ENCODE measurements around the gene KIRREL3. TPM values are rescaled to one million over a fixed set of nuclear protein-coding genes. Genes with fewer than 3 reads are reported as not detected.

KIRREL3 gene
- polyA plus RNA-seq, 1 of the 3 experiments (the other 2 are of a cell fraction), result 3.7 TPM

DNA sequence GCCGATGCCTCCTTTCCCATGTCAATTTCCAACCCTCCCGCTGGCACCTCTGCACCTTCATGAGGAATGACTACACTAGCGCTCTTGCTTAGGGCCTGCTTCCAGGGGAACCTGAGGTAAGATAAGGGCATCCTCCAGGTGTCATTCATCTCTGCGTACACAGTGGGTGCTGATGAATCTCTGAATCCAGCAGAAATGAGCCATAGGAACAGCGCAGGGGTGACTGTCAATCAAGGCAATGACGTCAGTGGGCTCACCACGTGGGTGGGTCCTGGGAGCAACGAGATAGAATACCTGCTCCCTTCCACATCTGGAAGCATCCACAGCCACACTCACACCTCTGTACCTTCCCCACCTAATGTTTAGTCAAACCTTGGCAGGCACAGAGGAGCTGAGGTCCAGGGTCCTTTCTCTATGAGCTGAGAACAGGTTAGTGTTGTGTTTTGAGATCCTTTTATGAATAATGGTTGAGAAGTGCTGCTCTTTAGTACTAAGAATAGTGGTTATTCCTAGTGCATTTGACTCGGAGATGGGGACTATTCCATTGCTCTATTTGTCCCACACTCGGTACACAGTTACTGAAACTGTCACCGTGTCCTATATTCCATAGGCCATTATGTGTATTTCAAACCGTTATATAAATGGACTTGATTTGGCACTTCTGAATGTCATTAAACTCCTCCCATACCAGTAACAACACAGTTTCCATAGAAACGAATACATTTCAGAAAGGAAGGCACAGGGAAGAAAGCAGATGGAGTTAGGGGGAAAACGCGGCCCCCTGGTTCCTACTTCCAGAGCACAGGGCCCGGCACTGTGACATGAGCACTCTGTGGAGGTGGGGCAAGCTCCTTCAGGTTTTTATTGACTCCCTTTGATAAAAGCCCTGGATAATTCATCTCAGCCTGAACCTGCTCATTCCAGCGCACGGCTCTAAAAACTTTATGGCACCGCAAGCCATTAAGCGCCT, 451.7 kb downstream of the KIRREL3 start (continued):
- TF ChIP-seq NFIC (IDR thresholded peaks at IDR 0.05; ENCODE audit: borderline replicate concordance) (no peak), NRF1 (IDR thresholded peaks at IDR 0.05; ENCODE audit: low read depth, low read length) (no peak), RFX5 (IDR thresholded peaks at IDR 0.05; ENCODE audit: low read length) (no peak), FOXJ3 (CRISPR knock-in tag; IDR thresholded peaks at IDR 0.05) (no peak)
- TF ChIP-seq, protein P1, sequence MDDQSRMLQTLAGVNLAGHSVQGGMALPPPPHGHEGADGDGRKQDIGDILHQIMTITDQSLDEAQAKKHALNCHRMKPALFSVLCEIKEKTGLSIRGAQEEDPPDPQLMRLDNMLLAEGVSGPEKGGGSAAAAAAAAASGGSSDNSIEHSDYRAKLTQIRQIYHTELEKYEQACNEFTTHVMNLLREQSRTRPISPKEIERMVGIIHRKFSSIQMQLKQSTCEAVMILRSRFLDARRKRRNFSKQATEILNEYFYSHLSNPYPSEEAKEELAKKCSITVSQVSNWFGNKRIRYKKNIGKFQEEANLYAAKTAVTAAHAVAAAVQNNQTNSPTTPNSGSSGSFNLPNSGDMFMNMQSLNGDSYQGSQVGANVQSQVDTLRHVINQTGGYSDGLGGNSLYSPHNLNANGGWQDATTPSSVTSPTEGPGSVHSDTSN (IDR thresholded peaks at IDR 0.05), result no peak

DNA sequence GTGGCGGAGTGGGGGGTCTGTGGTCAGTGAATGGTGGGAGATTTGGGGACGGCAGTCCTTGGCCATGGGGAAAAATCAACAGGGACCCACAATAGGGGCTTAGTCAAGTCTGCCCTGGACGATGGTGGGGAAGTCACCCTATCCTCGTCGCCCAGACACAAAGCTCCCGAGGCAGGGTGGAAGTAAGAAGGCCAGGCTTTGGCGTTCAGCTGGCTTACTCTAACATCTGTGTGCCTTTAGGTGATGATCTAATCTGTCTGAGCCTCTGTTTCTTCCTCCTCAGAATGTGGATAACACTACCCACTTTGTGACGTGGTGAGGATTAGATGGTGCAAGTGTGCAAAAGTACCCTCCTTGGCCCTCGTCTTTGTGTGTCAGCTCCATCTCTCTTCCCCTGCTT, 452.9 kb downstream of the KIRREL3 start:
- no peaks in the 10 kb centered on the region for H3K27me3 ChIP-seq (ENCODE audit: insufficient read depth)
- ChIA-PET CTCF (interaction anchor here (1.2 to 2.1 kb wide), 6 partner anchors 29 to 107 kb away, joined by 3 to 6 read pairs (median 4); no protein-coding TSS in a partner anchor), POLR2A (no interaction called here)
- no peak overlapping the region for H3K4me3 ChIP-seq (ENCODE audit: low read depth in 2 of 2, low read length in 1 of 2)
- H2AFZ ChIP-seq (ENCODE audit: low read depth), result no peak overlapping the region
- no peak for DNase-seq
- H3K4me1 ChIP-seq (ENCODE audit: control insufficient read depth in 1 of 2, insufficient read depth in 2 of 2, low read depth in 1 of 2, low read length in 1 of 2), result peaks cover 5 to 48% of the 10 kb centered on the region in 2 experiments; a peak in 3 of 4 replicates
- H3K9me2 ChIP-seq, result no peaks in the 10 kb centered on the region
- H3K79me2 ChIP-seq (ENCODE audit: insufficient read depth), result no peaks in the 10 kb centered on the region
- no peak overlapping the region for H3K9ac ChIP-seq
- no peak for TF ChIP-seq FOXJ3 (CRISPR knock-in tag; IDR thresholded peaks at IDR 0.05)
- no peak for TF ChIP-seq RAD21 (IDR thresholded peaks at IDR 0.05; ENCODE audit: low read length)
- no peak for TF ChIP-seq SMC3 (IDR thresholded peaks at IDR 0.05; ENCODE audit: low read depth, low read length)
- TF ChIP-seq, protein P2, sequence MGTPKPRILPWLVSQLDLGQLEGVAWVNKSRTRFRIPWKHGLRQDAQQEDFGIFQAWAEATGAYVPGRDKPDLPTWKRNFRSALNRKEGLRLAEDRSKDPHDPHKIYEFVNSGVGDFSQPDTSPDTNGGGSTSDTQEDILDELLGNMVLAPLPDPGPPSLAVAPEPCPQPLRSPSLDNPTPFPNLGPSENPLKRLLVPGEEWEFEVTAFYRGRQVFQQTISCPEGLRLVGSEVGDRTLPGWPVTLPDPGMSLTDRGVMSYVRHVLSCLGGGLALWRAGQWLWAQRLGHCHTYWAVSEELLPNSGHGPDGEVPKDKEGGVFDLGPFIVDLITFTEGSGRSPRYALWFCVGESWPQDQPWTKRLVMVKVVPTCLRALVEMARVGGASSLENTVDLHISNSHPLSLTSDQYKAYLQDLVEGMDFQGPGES (IDR thresholded peaks at IDR 0.05; ENCODE audit: low read depth, low read length), result no peak
- TF ChIP-seq MEF2A (IDR thresholded peaks at IDR 0.05; ENCODE audit: borderline replicate concordance, low read depth), result no peak
- no peak for TF ChIP-seq POLR2AphosphoS5 (IDR thresholded peaks at IDR 0.05; ENCODE audit: low read depth, low read length)
- TF ChIP-seq, protein P3, sequence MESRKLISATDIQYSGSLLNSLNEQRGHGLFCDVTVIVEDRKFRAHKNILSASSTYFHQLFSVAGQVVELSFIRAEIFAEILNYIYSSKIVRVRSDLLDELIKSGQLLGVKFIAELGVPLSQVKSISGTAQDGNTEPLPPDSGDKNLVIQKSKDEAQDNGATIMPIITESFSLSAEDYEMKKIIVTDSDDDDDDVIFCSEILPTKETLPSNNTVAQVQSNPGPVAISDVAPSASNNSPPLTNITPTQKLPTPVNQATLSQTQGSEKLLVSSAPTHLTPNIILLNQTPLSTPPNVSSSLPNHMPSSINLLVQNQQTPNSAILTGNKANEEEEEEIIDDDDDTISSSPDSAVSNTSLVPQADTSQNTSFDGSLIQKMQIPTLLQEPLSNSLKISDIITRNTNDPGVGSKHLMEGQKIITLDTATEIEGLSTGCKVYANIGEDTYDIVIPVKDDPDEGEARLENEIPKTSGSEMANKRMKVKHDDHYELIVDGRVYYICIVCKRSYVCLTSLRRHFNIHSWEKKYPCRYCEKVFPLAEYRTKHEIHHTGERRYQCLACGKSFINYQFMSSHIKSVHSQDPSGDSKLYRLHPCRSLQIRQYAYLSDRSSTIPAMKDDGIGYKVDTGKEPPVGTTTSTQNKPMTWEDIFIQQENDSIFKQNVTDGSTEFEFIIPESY (IDR thresholded peaks at IDR 0.05; ENCODE audit: borderline replicate concordance, low read depth), result no peak
- no peak for TF ChIP-seq FOXM1 (IDR thresholded peaks at IDR 0.05; ENCODE audit: low read depth)
- TF ChIP-seq RCOR1 (IDR thresholded peaks at IDR 0.05; ENCODE audit: low read length), result no peak
- no peak for TF ChIP-seq EP300 (IDR thresholded peaks at IDR 0.05; ENCODE audit: borderline replicate concordance in 1 of 2, low read depth in 1 of 2, low read length in 1 of 2)
- TF ChIP-seq, protein P1 (IDR thresholded peaks at IDR 0.05), result no peak
- TF ChIP-seq, protein P4, sequence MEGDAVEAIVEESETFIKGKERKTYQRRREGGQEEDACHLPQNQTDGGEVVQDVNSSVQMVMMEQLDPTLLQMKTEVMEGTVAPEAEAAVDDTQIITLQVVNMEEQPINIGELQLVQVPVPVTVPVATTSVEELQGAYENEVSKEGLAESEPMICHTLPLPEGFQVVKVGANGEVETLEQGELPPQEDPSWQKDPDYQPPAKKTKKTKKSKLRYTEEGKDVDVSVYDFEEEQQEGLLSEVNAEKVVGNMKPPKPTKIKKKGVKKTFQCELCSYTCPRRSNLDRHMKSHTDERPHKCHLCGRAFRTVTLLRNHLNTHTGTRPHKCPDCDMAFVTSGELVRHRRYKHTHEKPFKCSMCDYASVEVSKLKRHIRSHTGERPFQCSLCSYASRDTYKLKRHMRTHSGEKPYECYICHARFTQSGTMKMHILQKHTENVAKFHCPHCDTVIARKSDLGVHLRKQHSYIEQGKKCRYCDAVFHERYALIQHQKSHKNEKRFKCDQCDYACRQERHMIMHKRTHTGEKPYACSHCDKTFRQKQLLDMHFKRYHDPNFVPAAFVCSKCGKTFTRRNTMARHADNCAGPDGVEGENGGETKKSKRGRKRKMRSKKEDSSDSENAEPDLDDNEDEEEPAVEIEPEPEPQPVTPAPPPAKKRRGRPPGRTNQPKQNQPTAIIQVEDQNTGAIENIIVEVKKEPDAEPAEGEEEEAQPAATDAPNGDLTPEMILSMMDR (IDR thresholded peaks at IDR 0.05), result no peak
- TF ChIP-seq, protein P5, sequence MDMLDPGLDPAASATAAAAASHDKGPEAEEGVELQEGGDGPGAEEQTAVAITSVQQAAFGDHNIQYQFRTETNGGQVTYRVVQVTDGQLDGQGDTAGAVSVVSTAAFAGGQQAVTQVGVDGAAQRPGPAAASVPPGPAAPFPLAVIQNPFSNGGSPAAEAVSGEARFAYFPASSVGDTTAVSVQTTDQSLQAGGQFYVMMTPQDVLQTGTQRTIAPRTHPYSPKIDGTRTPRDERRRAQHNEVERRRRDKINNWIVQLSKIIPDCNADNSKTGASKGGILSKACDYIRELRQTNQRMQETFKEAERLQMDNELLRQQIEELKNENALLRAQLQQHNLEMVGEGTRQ (IDR thresholded peaks at IDR 0.05; ENCODE audit: borderline replicate concordance, low read depth, low read length), result no peak
- no peak for TF ChIP-seq NRF1 (IDR thresholded peaks at IDR 0.05; ENCODE audit: low read depth, low read length)
- peak overlapping the region; percentile 35; the same call in 1 of the 2 replicates for H3K4me2 ChIP-seq
- no peaks in the 10 kb centered on the region for H4K20me1 ChIP-seq (ENCODE audit: insufficient read depth)
- 93% methylated on average over 3 of the region's 9 CpGs for WGBS (ENCODE audit: low lambda C conversion rate)
- no peaks in the 10 kb centered on the region for H3K9me3 ChIP-seq
- H3F3A ChIP-seq (replicated peaks; ENCODE audit: insufficient read depth), result no peaks in the 10 kb centered on the region
- no peaks in the 10 kb centered on the region for H3K36me3 ChIP-seq (replicated peaks in 1 of 2; ENCODE audit: control insufficient read depth in 1 of 2, insufficient read depth in 2 of 2, low read length in 1 of 2)
- peak overlapping the region in 1 of 2 experiments; percentile 48; a peak in 3 of 4 replicates for H3K27ac ChIP-seq (ENCODE audit: low read depth in 2 of 2, low read length in 1 of 2)

Measured in SK-N-SH (cell line).